HepG2 (cell line): ENCODE results near the gene TIMM9. TPM values are rescaled to one million over a fixed set of nuclear protein-coding genes. Genes with fewer than 3 reads are reported as not detected.

Experiments
- ATRX ChIP-seq: sonication (generic); formaldehyde crosslinking; IDR thresholded peaks from 2 replicates; pipeline ENCODE4 v1.4.0; 2020; ENCODE audit warnings: missing genetic modification reagents, borderline replicate concordance
- BRF2 ChIP-seq: sonication (generic); formaldehyde crosslinking; IDR thresholded peaks from 2 replicates; pipeline ENCODE4 v1.8.1; 2022; ENCODE audit warnings: mild to moderate bottlenecking, missing genetic modification reagents
- GPBP1L1 ChIP-seq: sonication (generic); formaldehyde crosslinking; IDR thresholded peaks from 2 replicates; pipeline ENCODE4 v1.5.0; 2020; ENCODE audit warnings: mild to moderate bottlenecking, missing genetic modification reagents
- HOXA5 ChIP-seq: sonication (generic); formaldehyde crosslinking; IDR thresholded peaks from 2 replicates; pipeline ENCODE4 v1.4.0; 2020; ENCODE audit warnings: missing genetic modification reagents
- JUND ChIP-seq: sonication (generic); formaldehyde crosslinking; IDR thresholded peaks from 2 replicates; pipeline ENCODE4 v1.8.0; 2022; ENCODE audit warnings: mild to moderate bottlenecking, missing genetic modification reagents
- KAT7 ChIP-seq: IDR thresholded peaks from 2 replicates; pipeline ENCODE4 v1.6.1; 2018; ENCODE audit warnings: borderline replicate concordance, missing compliant biosample characterization
- MAZ ChIP-seq, 2 experiments: sonication (generic) in 1 of 2; formaldehyde crosslinking in 1 of 2; IDR thresholded peaks; 2 replicates each; pipeline versions ENCODE4 v1.5.0 to v1.6.1; 2012 to 2020; ENCODE audit warnings: low read depth in 2 of 2, mild to moderate bottlenecking in 2 of 2, borderline replicate concordance in 1 of 2, improper control_type of control experiment in 1 of 2, low read length in 1 of 2, missing genetic modification reagents in 1 of 2, moderate library complexity in 1 of 2
- MEF2D ChIP-seq: sonication (generic); formaldehyde crosslinking; IDR thresholded peaks from 2 replicates; pipeline ENCODE4 v1.5.1; 2020; ENCODE audit warnings: mild to moderate bottlenecking, missing genetic modification reagents
- MLLT10 ChIP-seq: sonication (generic); formaldehyde crosslinking; IDR thresholded peaks from 2 replicates; pipeline ENCODE4 v1.4.0; 2020; ENCODE audit warnings: missing genetic modification reagents
- NR1H2 ChIP-seq: sonication (generic); formaldehyde crosslinking; IDR thresholded peaks from 2 replicates; pipeline ENCODE4 v1.8.1; 2022; ENCODE audit warnings: low read depth, missing genetic modification reagents, borderline replicate concordance
- NR2F2 ChIP-seq: IDR thresholded peaks from 2 replicates; pipeline ENCODE4 v1.6.1; 2012; ENCODE audit warnings: low read depth, inconsistent platforms, borderline replicate concordance
- ZBTB21 ChIP-seq: sonication (generic); formaldehyde crosslinking; IDR thresholded peaks from 2 replicates; pipeline ENCODE4 v1.4.0; 2020; ENCODE audit warnings: missing genetic modification reagents
- ZBTB37 ChIP-seq: sonication (generic); formaldehyde crosslinking; IDR thresholded peaks from 2 replicates; pipeline ENCODE4 v1.4.0; 2020; ENCODE audit warnings: mild to moderate bottlenecking, missing genetic modification reagents
- ZFP1 ChIP-seq: IDR thresholded peaks from 2 replicates; pipeline ENCODE4 v1.6.1; 2016
- ZKSCAN1 ChIP-seq: fragments of 150-350 bp; IDR thresholded peaks from 2 replicates; pipeline ENCODE4 v1.6.1; 2014; ENCODE audit warnings: low read length
- ZNF362 ChIP-seq: sonication (generic); formaldehyde crosslinking; IDR thresholded peaks from 2 replicates; pipeline ENCODE4 v1.4.0; 2020; ENCODE audit warnings: missing genetic modification reagents, mild to moderate bottlenecking, borderline replicate concordance
- ZNF615 ChIP-seq: sonication (generic); formaldehyde crosslinking; IDR thresholded peaks from 2 replicates; pipeline ENCODE4 v1.5.0; 2020; ENCODE audit warnings: mild to moderate bottlenecking, missing genetic modification reagents, borderline replicate concordance
- ZNF704 ChIP-seq: sonication (generic); formaldehyde crosslinking; IDR thresholded peaks from 2 replicates; pipeline ENCODE4 v1.8.1; 2023; ENCODE audit warnings: mild to moderate bottlenecking, inconsistent platforms, moderate library complexity, missing genetic modification reagents, borderline replicate concordance
- ZNF839 ChIP-seq: sonication (generic); formaldehyde crosslinking; IDR thresholded peaks from 2 replicates; pipeline ENCODE4 v1.4.0; 2020; ENCODE audit warnings: missing genetic modification reagents, mild to moderate bottlenecking, borderline replicate concordance
- ZNF879 ChIP-seq: sonication (generic); formaldehyde crosslinking; IDR thresholded peaks from 2 replicates; pipeline ENCODE4 v1.8.1; 2023; ENCODE audit warnings: missing genetic modification reagents
- ZSCAN12 ChIP-seq: sonication (generic); formaldehyde crosslinking; IDR thresholded peaks from 2 replicates; pipeline ENCODE4 v1.9.0; 2021; ENCODE audit warnings: mild to moderate bottlenecking, missing genetic modification reagents
- ZSCAN5A ChIP-seq: sonication (generic); formaldehyde crosslinking; IDR thresholded peaks from 2 replicates; pipeline ENCODE4 v1.8.0; 2022; ENCODE audit warnings: mild to moderate bottlenecking, missing genetic modification reagents, borderline replicate concordance
- polyA plus RNA-seq, 8 experiments: library from polyadenylated mRNA; depleted of rRNA in 3 of 8; stranded (reverse) in 7 of 8; unstranded in 1 of 8; fragments of >200 nt; fragmentation: Illumina TruSeq in 4 of 8; extraction: Trizol in 4 of 8; gene quantifications; 2 replicates each; pipeline versions ENCODE4 v1.2.1 to v1.2.3, GENCODE V29; 2011 to 2016; ENCODE audit warnings: low read depth in 4 of 8, missing spikeins in 1 of 8, mixed read lengths in 1 of 8; ENCODE audit not compliant: insufficient read depth in 1 of 8
- total RNA-seq, 5 experiments: library from RNA; depleted of rRNA; stranded (reverse); fragments of >200 nt; fragmentation: Illumina TruSeq; extraction: Trizol; gene quantifications; 2 replicates each; pipeline ENCODE4 v1.2.3, GENCODE V29; 2016; ENCODE audit warnings: low read depth in 1 of 5

The TIMM9 gene
- total and polyA plus RNA-seq, 2 of the 13 experiments (the other 11 are each of a cell fraction or from before 2014, with no cell fraction given): 30.5 to 42.5 TPM

GRCh38 chr14:58426670-58427280, 556 bp downstream of the TIMM9 start (continued):
- TF ChIP-seq ZNF704 (CRISPR knock-in tag) (0 out of 2 replicates have a peak, but pooled peaks have one; percentile 10), NR2F2 (no peak), ATRX (CRISPR knock-in tag) (no peak), MEF2D (CRISPR knock-in tag) (peak; percentile 30; the same call in 1 of the 2 replicates), GPBP1L1 (CRISPR knock-in tag) (no peak), ZNF615 (no peak), ZNF362 (CRISPR knock-in tag) (peak; percentile 13; the same call in 1 of the 2 replicates), MAZ (IDR thresholded peaks at IDR 0.05; ENCODE audit: borderline replicate concordance, low read depth, low read length) (no peak), MAZ (CRISPR knock-in tag; IDR thresholded peaks at IDR 0.05; ENCODE audit: low read depth) (no peak), HOXA5 (CRISPR knock-in tag) (no peak; the same call in 1 of the 2 replicates), NR1H2 (CRISPR knock-in tag) (no peak), ZBTB37 (CRISPR knock-in tag) (no peak), KAT7 (CRISPR knock-in tag) (no peak), ZNF839 (CRISPR knock-in tag) (peak; percentile 40; the same call in 1 of the 2 replicates), ZKSCAN1 (no peak), MLLT10 (CRISPR knock-in tag) (no peak), ZNF879 (no peak), ZSCAN12 (no peak), ZBTB21 (CRISPR knock-in tag) (no peak), ZFP1 (CRISPR knock-in tag) (no peak), BRF2 (no peak), ZSCAN5A (CRISPR knock-in tag) (peak; percentile 38; the same call in 1 of the 2 replicates), JUND (CRISPR knock-in tag) (no peak)
